Neural progenitor cell (in vitro differentiated cells): Measurements from ENCODE around the gene NBPF19. TPM values are rescaled to one million over a fixed set of nuclear protein-coding genes. Genes with fewer than 3 reads are reported as not detected.
"Not testable (repeated sequence)": the region's sequence is repeated elsewhere in the genome, so short reads cannot be mapped to it uniquely, and the experiment has no call there.

Experiments
- DNase-seq: peaks from one replicate; pipeline ENCODE4 v3.0.0-alpha.2; 2016; ENCODE audit warnings: low spot score
- H2AFZ ChIP-seq: fragments of 200-600 bp; sonication (generic); replicated peaks from 2 replicates; pipeline ENCODE4 v1.6.1; 2016; ENCODE audit warnings: antibody characterized with exemption
- H3F3A ChIP-seq: fragments of 200-600 bp; sonication (generic); 2 replicates; pipeline ENCODE4 v1.6.1; 2016; ENCODE audit warnings: antibody characterized with exemption, low read depth
- H3K27ac ChIP-seq: fragments of 200-600 bp; sonication (generic); 2 replicates; pipeline ENCODE4 v1.5.1; 2016; ENCODE audit warnings: mild to moderate bottlenecking
- H3K27me3 ChIP-seq: fragments of 200-600 bp; sonication (generic); 2 replicates; pipeline ENCODE4 v1.6.1; 2016; ENCODE audit warnings: mild to moderate bottlenecking, moderate library complexity
- H3K36me3 ChIP-seq: fragments of 200-600 bp; sonication (generic); 2 replicates; pipeline ENCODE4 v1.5.1; 2016
- H3K4me1 ChIP-seq: fragments of 200-600 bp; sonication (generic); 2 replicates; pipeline ENCODE4 v1.6.1; 2016; ENCODE audit warnings: mixed run types
- H3K4me2 ChIP-seq: fragments of 200-600 bp; sonication (generic); 2 replicates; pipeline ENCODE4 v1.6.1; 2016
- H3K4me3 ChIP-seq: fragments of 200-600 bp; sonication (generic); 2 replicates; pipeline ENCODE4 v1.5.1; 2016
- H3K79me2 ChIP-seq: fragments of 200-600 bp; sonication (generic); 2 replicates; pipeline ENCODE4 v1.6.1; 2016; ENCODE audit warnings: low read depth
- H3K9ac ChIP-seq: fragments of 200-600 bp; sonication (generic); 2 replicates; pipeline ENCODE4 v1.6.1; 2016
- H3K9me3 ChIP-seq: fragments of 200-600 bp; sonication (generic); 2 replicates; pipeline ENCODE4 v1.5.1; 2016; ENCODE audit warnings: low read depth
- H4K20me1 ChIP-seq: fragments of 200-600 bp; sonication (generic); 2 replicates; pipeline ENCODE4 v1.6.1; 2016; ENCODE audit warnings: low read depth
- H3K27ac Mint-ChIP-seq: 3 replicates; pipeline ENCODE4 v1.8.0; 2021; ENCODE audit warnings: mixed read lengths
- H3K27me3 Mint-ChIP-seq: 2 replicates; pipeline ENCODE4 v1.8.0; 2022; ENCODE audit warnings: low read depth, mild to moderate bottlenecking, inconsistent platforms, moderate library complexity, mixed read lengths; ENCODE audit not compliant: insufficient read depth
- H3K36me3 Mint-ChIP-seq: 3 replicates; pipeline ENCODE4 v1.8.0; 2021; ENCODE audit warnings: mixed read lengths
- H3K4me1 Mint-ChIP-seq: 3 replicates; pipeline ENCODE4 v1.8.0; 2021; ENCODE audit warnings: mixed read lengths
- H3K4me3 Mint-ChIP-seq: 3 replicates; pipeline ENCODE4 v1.8.0; 2021; ENCODE audit warnings: mild to moderate bottlenecking, moderate library complexity, mixed read lengths
- H3K9me3 Mint-ChIP-seq: 3 replicates; pipeline ENCODE4 v1.8.0; 2020; ENCODE audit warnings: mixed read lengths
- CTCF ChIP-seq: fragments of 200-600 bp; sonication (generic); IDR thresholded peaks from 2 replicates; pipeline ENCODE4 v1.5.1; 2017; ENCODE audit warnings: antibody characterized with exemption, mild to moderate bottlenecking
- total RNA-seq: library from RNA; depleted of rRNA; stranded (reverse); fragments of >200 nt; gene quantifications from 2 replicates; pipeline ENCODE4 v1.2.3, GENCODE V29; 2015; ENCODE audit warnings: low replicate concordance

NBPF19 gene
- 15.1 and 15.4 TPM in 2 replicates for total RNA-seq

DNA sequence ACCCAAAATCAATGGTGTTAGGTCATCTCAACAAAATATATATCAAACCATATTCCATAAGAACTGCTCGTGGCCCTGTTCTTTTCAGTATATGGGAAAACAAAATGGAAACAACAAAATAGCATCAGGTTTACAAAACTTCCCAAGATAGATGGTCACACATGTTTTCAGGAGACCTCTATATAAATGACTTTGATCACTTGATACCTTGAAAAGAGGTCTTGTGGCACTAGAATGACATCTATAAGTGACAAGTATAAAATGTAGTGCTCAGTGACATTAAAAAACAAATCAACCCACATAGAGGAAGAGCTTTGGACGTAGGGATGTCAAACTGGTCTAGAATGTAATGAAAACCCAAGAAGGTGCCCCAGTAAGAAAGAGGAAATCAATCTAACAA is at the start of gene NBPF19:
Gene NBPF19, plus strand, starts transcription at position 301 of the 400 bp plus-strand sequence. CDS start 888 bp downstream, outside the sequence.
- H3K27me3 Mint-ChIP-seq, H3K4me1 ChIP-seq, H3K36me3 Mint-ChIP-seq, H3K4me3 ChIP-seq, H3K27ac Mint-ChIP-seq, H3K4me3 Mint-ChIP-seq, H3K27me3 ChIP-seq, H3K4me2 ChIP-seq, H3F3A ChIP-seq, DNase-seq, H2AFZ ChIP-seq, H3K9me3 Mint-ChIP-seq, H3K9ac ChIP-seq, H3K79me2 ChIP-seq, H3K9me3 ChIP-seq, H3K4me1 Mint-ChIP-seq, H3K36me3 ChIP-seq, H4K20me1 ChIP-seq, H3K27ac ChIP-seq: not testable (repeated sequence)

DNA sequence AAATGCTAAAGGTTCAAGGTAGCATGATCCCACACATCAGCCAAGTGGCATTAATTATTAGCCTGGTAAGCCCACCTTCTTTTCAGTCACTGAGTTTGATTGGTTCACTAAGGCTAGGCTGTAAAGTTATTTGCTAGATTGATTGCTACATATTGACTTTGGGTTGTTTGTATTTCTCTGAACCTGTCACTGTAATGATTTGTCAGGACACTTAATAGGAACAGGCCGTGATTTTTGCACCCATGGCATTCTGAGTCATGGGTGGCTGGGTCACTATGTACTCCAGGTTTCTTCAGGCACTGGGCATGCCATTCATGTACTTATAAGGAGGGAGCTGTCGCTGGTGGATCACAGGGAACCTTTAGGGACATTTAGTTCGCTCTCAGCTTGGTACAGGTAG is 46.5 kb upstream of the NBPF19 start:
- not testable (repeated sequence) for H3K4me3 Mint-ChIP-seq, H3K27me3 ChIP-seq, H3K4me1 Mint-ChIP-seq, H3K27ac ChIP-seq, H3F3A ChIP-seq, H3K36me3 ChIP-seq, H3K4me2 ChIP-seq, H3K27me3 Mint-ChIP-seq, H3K4me1 ChIP-seq, H3K9me3 Mint-ChIP-seq, H3K4me3 ChIP-seq, H4K20me1 ChIP-seq, H2AFZ ChIP-seq, DNase-seq, H3K79me2 ChIP-seq, H3K9ac ChIP-seq, H3K27ac Mint-ChIP-seq, H3K36me3 Mint-ChIP-seq, H3K9me3 ChIP-seq

DNA sequence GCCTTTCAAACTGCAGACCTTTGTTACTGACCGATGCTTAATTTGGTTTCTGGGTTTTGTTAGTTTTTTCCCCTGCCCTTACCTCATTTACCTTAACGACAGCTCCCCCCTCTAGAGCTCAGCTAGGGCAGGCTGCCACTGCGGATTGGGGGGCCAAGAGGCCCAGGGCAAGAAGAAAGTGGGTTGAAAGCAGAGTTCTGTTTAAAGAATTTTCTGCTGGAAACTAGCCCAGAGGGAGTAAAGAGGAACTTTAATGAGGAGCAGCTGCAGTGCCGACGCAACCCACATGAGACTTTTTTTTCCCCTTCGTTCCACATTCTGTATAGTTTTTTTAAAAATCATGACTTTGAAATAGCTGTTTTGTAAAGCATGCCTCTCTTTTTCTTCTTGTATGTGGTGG is 29.4 kb upstream of the NBPF19 start:
- peak overlapping the region; percentile 90 for H3K27ac ChIP-seq
- H3K4me3 Mint-ChIP-seq = peak overlapping the region; percentile 41
- not testable (repeated sequence) for H3K9ac ChIP-seq, H3K9me3 ChIP-seq, H3F3A ChIP-seq, H3K4me1 Mint-ChIP-seq, H3K79me2 ChIP-seq, H3K27ac Mint-ChIP-seq, H2AFZ ChIP-seq, H3K4me1 ChIP-seq, H3K36me3 ChIP-seq, H3K27me3 Mint-ChIP-seq, H4K20me1 ChIP-seq, H3K36me3 Mint-ChIP-seq, H3K27me3 ChIP-seq, H3K9me3 Mint-ChIP-seq
- H3K4me2 ChIP-seq = peak overlapping the region; percentile 71
- peak; percentile 13 for DNase-seq
- peak overlapping the region; percentile 17 for H3K4me3 ChIP-seq

GRCh38 chr1:149452196-149452595 is 22.6 kb upstream of the NBPF19 start:
- not testable (repeated sequence) for H3F3A ChIP-seq, H3K9me3 Mint-ChIP-seq, H2AFZ ChIP-seq, H3K27ac Mint-ChIP-seq, DNase-seq, H3K36me3 ChIP-seq, H3K4me1 ChIP-seq, H3K27ac ChIP-seq, H3K27me3 ChIP-seq, H3K4me2 ChIP-seq, H3K4me3 ChIP-seq, H3K4me3 Mint-ChIP-seq, H3K27me3 Mint-ChIP-seq, H3K79me2 ChIP-seq, H3K9ac ChIP-seq, H3K9me3 ChIP-seq, H3K4me1 Mint-ChIP-seq, H3K36me3 Mint-ChIP-seq, H4K20me1 ChIP-seq

DNA sequence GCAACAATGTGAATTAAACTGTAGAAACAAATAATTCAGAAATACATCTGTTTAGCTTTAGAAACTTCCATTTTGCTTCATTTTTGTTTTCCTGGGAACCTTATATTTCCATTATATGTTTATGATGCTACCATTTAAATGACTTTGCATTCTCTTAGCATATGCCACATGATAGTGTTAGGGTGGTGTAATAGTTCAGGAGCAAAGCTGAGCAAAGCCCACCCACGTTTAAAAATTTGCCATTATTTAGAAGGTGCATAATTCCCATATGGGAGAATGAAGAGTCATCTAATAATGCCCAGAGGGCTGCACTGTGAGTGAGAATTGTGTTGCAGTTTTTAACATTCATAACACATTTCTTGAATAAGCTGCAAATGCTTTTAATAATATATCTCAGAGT is 22.2 kb upstream of the NBPF19 start:
- H3K27me3 ChIP-seq, H3K4me3 ChIP-seq, H3F3A ChIP-seq, H3K9ac ChIP-seq, H3K4me3 Mint-ChIP-seq, H3K27ac ChIP-seq, H3K4me1 ChIP-seq, H3K27ac Mint-ChIP-seq, H3K36me3 ChIP-seq, H3K4me2 ChIP-seq, H2AFZ ChIP-seq, H3K9me3 ChIP-seq, DNase-seq, H4K20me1 ChIP-seq, H3K79me2 ChIP-seq, H3K36me3 Mint-ChIP-seq, H3K4me1 Mint-ChIP-seq, H3K9me3 Mint-ChIP-seq, H3K27me3 Mint-ChIP-seq: not testable (repeated sequence)

GRCh38 chr1:149558350-149558825 is 83.5 kb downstream of the NBPF19 start:
- H3K9me3 Mint-ChIP-seq, H3K27me3 Mint-ChIP-seq, H3K79me2 ChIP-seq, H3K36me3 ChIP-seq, H3F3A ChIP-seq, H3K4me1 Mint-ChIP-seq, H3K36me3 Mint-ChIP-seq, H3K4me1 ChIP-seq, H3K9me3 ChIP-seq, H3K27ac ChIP-seq, H3K9ac ChIP-seq, H4K20me1 ChIP-seq, H3K27ac Mint-ChIP-seq, H3K27me3 ChIP-seq: not testable (repeated sequence)
- TF ChIP-seq CTCF = peak; percentile 22
- Histone ChIP-seq H2AFZ (peak overlapping the region; percentile 34), H3K4me2 (peak overlapping the region; percentile 62), H3K4me3 (peak overlapping the region; percentile 51)
- H3K4me3 Mint-ChIP-seq = peak overlapping the region; percentile 82
- DNase-seq = peak; percentile 72

GRCh38 chr1:149561806-149562205 is 87.0 kb downstream of the NBPF19 start:
- not testable (repeated sequence) for H3K9me3 Mint-ChIP-seq, H3K4me1 Mint-ChIP-seq, H3K27me3 Mint-ChIP-seq, H3K79me2 ChIP-seq, H3K4me3 ChIP-seq, H2AFZ ChIP-seq, H3K27ac Mint-ChIP-seq, H3K4me2 ChIP-seq, DNase-seq, H3K36me3 Mint-ChIP-seq, H3K27me3 ChIP-seq, H3F3A ChIP-seq, H3K27ac ChIP-seq, H3K36me3 ChIP-seq, H3K9ac ChIP-seq, H4K20me1 ChIP-seq, H3K9me3 ChIP-seq, H3K4me3 Mint-ChIP-seq, H3K4me1 ChIP-seq

DNA sequence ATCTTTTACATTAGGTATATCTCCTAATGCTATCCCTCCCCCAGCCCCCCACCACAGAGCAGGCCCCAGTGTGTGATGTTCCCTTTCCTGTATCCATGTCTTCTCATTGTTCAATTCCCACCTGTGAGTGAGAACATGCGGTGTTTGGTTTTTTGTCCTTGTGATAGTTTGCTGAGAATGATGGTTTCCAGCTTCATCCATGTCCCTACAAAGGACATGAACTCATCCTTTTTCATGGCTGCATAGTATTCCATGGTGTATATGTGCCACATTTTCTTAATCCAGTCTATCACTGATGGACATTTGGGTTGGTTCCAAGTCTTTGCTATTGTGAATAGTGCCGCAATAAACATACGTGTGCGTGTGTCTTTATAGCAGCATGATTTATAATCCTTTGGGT is 90.6 kb downstream of the NBPF19 start:
- not testable (repeated sequence) for H2AFZ ChIP-seq, H3K36me3 ChIP-seq, H3K4me3 Mint-ChIP-seq, H3F3A ChIP-seq, DNase-seq, H3K27ac Mint-ChIP-seq, H3K4me1 ChIP-seq, H3K36me3 Mint-ChIP-seq, H3K27ac ChIP-seq, H3K9me3 ChIP-seq, H4K20me1 ChIP-seq, H3K4me3 ChIP-seq, H3K9me3 Mint-ChIP-seq, H3K4me2 ChIP-seq, H3K79me2 ChIP-seq, H3K9ac ChIP-seq, H3K27me3 Mint-ChIP-seq, H3K27me3 ChIP-seq, H3K4me1 Mint-ChIP-seq
